Testis (tissue), 2 donors: Measurements from ENCODE around the gene COX7B2.

Experiments
- POLR2A ChIP-seq: fragments of 450-650 bp; IDR thresholded peaks from one replicate; pipeline ENCODE4 v1.6.1; 2017; ENCODE audit warnings: antibody characterized with exemption, mild to moderate bottlenecking, moderate library complexity
- TF ChIP-seq, protein P1 (sequence below), 3 experiments: fragments of 450-650 bp in 2 of 3; fragments of 200-600 bp in 1 of 3; sonication (generic) in 1 of 3; IDR thresholded peaks; one replicate each; pipeline ENCODE4 v1.5.1; 2016 to 2019; ENCODE audit warnings: antibody characterized with exemption in 3 of 3, mild to moderate bottlenecking in 2 of 3, moderate library complexity in 1 of 3

DNA sequence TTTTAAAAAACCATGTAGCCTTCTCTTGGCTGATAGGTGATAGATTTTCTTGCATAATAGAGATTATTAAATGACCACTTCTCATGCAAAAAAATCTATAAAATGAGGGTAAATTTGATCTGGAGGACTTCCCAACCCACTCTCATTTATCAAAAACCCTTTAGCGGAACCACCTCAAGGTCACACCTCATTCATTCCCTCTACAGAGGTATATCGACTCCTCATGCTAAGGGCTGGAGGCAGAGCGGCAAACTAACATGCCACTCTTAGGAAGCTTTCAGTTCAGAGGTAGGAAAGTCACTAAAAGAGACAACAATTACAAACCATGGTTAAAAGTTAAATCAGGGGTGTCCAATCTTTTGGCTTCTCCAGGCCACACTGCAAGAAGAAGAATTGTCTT, 90.0 kb downstream of the COX7B2 start:
- TF ChIP-seq, protein P1, sequence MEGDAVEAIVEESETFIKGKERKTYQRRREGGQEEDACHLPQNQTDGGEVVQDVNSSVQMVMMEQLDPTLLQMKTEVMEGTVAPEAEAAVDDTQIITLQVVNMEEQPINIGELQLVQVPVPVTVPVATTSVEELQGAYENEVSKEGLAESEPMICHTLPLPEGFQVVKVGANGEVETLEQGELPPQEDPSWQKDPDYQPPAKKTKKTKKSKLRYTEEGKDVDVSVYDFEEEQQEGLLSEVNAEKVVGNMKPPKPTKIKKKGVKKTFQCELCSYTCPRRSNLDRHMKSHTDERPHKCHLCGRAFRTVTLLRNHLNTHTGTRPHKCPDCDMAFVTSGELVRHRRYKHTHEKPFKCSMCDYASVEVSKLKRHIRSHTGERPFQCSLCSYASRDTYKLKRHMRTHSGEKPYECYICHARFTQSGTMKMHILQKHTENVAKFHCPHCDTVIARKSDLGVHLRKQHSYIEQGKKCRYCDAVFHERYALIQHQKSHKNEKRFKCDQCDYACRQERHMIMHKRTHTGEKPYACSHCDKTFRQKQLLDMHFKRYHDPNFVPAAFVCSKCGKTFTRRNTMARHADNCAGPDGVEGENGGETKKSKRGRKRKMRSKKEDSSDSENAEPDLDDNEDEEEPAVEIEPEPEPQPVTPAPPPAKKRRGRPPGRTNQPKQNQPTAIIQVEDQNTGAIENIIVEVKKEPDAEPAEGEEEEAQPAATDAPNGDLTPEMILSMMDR (IDR thresholded peaks at IDR 0.05) = no peak
- no peak for TF ChIP-seq POLR2A
